ENCODE data around the gene METTL3. TPM values are rescaled to one million over a fixed set of nuclear protein-coding genes. Genes with fewer than 3 reads are reported as not detected.

METTL3 gene
- total and polyA plus RNA-seq, 2 of the 13 experiments (the other 11 are each of a cell fraction or from before 2014, with no cell fraction given) = 123 to 130 TPM

DNA sequence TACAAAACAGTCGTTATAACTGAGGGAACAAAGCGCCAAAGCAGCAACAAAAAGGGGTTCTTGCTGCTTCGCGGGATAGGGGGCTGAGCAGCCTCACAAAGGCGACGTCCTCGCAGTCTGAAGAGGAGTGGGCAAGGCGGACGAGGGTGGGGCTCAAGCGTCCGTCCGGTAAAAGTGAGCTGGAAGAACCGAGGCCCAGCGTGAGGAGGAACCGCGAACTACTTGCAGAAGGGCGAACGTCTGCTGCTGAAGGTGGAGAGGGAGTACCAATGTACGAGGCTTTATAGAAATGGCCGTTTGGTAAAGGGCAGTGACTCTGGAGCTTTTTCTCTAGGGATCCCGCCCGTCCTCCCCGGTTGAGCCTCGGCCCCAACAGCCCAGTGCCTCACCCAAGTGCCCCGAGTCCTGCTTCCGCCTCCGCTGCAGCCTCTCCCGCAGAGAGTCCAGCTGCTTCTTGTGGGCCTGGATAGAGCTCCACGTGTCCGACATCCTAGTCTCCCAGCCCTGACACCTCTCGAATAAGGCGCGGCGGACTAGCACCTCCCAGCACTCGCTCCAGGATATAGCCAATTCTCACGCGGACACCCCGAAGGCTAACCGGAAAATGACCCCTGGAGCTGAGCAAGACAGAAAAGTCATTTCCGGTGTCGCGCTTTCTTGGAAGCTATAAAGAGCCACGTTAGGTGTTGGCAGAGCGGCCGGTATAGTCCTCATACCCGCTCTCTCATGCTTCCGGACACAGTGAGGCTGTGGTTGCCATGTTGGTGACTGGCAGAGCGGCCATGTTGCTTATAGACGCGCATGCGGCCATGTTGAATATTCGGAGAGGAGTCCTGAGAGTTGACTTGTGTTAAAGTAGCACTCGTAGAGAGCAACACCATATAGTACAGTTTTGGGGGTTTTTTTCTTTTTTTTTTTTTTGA, at the start of gene METTL3 (continued):
- TF ChIP-seq, protein P1, sequence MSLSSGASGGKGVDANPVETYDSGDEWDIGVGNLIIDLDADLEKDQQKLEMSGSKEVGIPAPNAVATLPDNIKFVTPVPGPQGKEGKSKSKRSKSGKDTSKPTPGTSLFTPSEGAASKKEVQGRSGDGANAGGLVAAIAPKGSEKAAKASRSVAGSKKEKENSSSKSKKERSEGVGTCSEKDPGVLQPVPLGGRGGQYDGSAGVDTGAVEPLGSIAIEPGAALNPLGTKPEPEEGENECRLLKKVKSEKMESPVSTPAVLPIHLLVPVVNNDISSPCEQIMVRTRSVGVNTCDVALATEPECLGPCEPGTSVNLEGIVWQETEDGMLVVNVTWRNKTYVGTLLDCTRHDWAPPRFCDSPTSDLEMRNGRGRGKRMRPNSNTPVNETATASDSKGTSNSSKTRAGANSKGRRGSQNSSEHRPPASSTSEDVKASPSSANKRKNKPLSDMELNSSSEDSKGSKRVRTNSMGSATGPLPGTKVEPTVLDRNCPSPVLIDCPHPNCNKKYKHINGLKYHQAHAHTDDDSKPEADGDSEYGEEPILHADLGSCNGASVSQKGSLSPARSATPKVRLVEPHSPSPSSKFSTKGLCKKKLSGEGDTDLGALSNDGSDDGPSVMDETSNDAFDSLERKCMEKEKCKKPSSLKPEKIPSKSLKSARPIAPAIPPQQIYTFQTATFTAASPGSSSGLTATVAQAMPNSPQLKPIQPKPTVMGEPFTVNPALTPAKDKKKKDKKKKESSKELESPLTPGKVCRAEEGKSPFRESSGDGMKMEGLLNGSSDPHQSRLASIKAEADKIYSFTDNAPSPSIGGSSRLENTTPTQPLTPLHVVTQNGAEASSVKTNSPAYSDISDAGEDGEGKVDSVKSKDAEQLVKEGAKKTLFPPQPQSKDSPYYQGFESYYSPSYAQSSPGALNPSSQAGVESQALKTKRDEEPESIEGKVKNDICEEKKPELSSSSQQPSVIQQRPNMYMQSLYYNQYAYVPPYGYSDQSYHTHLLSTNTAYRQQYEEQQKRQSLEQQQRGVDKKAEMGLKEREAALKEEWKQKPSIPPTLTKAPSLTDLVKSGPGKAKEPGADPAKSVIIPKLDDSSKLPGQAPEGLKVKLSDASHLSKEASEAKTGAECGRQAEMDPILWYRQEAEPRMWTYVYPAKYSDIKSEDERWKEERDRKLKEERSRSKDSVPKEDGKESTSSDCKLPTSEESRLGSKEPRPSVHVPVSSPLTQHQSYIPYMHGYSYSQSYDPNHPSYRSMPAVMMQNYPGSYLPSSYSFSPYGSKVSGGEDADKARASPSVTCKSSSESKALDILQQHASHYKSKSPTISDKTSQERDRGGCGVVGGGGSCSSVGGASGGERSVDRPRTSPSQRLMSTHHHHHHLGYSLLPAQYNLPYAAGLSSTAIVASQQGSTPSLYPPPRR (CRISPR knock-in tag; IDR thresholded peaks at IDR 0.05; ENCODE audit: borderline replicate concordance) = peak; percentile 12; the same call in 1 of the 2 replicates
- peak; percentile 71; the same call in 1 of the 2 replicates for TF ChIP-seq ZSCAN9 (CRISPR knock-in tag; IDR thresholded peaks at IDR 0.05; ENCODE audit: borderline replicate concordance)
- no peak for TF ChIP-seq IKZF1 (IDR thresholded peaks at IDR 0.05)

DNA sequence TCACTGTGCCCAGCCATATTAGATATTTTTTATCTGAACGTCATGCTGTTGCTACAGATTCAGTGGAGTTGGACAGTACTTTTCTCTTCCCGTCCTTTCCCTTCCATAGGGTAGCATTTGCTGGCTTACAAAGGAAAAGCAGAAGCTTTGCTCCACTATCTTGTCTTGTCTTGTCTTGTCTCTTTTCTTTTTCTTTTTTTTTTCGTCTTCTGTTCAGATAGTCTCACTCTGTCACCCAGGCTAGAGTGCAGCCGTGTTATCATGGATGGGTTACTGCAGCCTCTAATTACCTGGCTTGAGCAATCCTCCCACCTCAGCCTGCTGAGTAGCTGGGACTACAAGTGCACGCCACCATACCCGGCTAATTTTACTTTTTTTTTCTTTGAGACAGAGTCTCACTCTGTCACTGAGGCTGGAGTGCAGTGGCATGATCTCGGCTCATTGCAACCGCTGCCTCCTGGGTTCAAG, 47.6 kb upstream of the METTL3 start:
- WGBS (ENCODE audit: low lambda C conversion rate) = 18% methylated on average over 8 of the region's 8 CpGs
- CTCF ChIA-PET (ENCODE audit: low intra/inter-chr PET ratio, low total read pairs) = interaction anchor here (1.1 to 4.7 kb wide), 3 partner anchors 61 to 102 kb away, joined by 3 to 104 read pairs (median 12); partner anchors contain the start of genes CHD8, RAB2B and TOX4
- intact Hi-C loops (cut with micrococcal nuclease; ENCODE audit: unreplicated experiment) = loop anchor here (10.0 kb wide), 2 partner anchors 174 to 324 kb away; partner anchors contain the start of gene SUPT16H
- Histone ChIP-seq H3K36me3 (replicated peaks in 1 of 2; ENCODE audit: control insufficient read depth in 1 of 2, insufficient read depth in 2 of 2, low read length in 2 of 2) (no peaks in the 10 kb centered on the region), H2AFZ (ENCODE audit: low read length) (no peak overlapping the region), H3K27ac (ENCODE audit: extremely low read length, insufficient read depth, low read length) (no peak overlapping the region), H3K4me2 (ENCODE audit: low read depth, low read length) (peak overlapping the region; percentile 67), H3K4me1 (ENCODE audit: insufficient read depth, low read length) (peaks cover 26% of the 10 kb centered on the region), H3K27me3 (ENCODE audit: control insufficient read depth in 1 of 2, insufficient read depth in 2 of 2, low read length in 2 of 2) (no peaks in the 10 kb centered on the region), H3K4me3 (replicated peaks in 1 of 3; ENCODE audit: insufficient read depth in 1 of 3, low read depth in 2 of 3, low read length in 3 of 3) (peak overlapping the region in 1 of 3 experiments; percentile 69; a peak in 1 of 6 replicates), H4K20me1 (ENCODE audit: insufficient read depth, low read length) (no peaks in the 10 kb centered on the region), H3K9ac (ENCODE audit: insufficient read depth, low read depth, low read length) (peak overlapping the region; percentile 38; the same call in 1 of the 2 replicates), H3K9me3 (ENCODE audit: low read length) (no peaks in the 10 kb centered on the region), H3K79me2 (ENCODE audit: insufficient read depth, low read length) (no peaks in the 10 kb centered on the region)
- no peak for FAIRE-seq
- no peak for DNase-seq (ENCODE audit: low spot score)
- in situ Hi-C loops (cut with HindIII; ENCODE audit: extremely low pct_ligation_motif_present, low pct_unique_long_range_greater_than_20kb) = loop anchor here (5.0 kb wide), 1 partner anchor 56 kb away; no protein-coding TSS in a partner anchor
- peak; percentile 41 for ATAC-seq
- POLR2A ChIA-PET = interaction anchor here (0.8 to 2.9 kb wide), 5 partner anchors 48 to 122 kb away, joined by 3 to 16 read pairs (median 3); partner anchors contain the start of genes CHD8 and METTL3
- no TSS peak for BruUV-seq (replicated peaks)
- peak; percentile 31; the same call in 1 of the 2 replicates for TF ChIP-seq CEBPB (IDR thresholded peaks at IDR 0.05; ENCODE audit: borderline replicate concordance, low read depth, low read length)
- no peak for TF ChIP-seq SETDB1 (CRISPR knock-in tag; IDR thresholded peaks at IDR 0.05; ENCODE audit: borderline replicate concordance)
- no peak for TF ChIP-seq NCOA5 (CRISPR knock-in tag; IDR thresholded peaks at IDR 0.05)
- TF ChIP-seq ZNF256 (CRISPR knock-in tag; conservative IDR thresholded peaks at IDR 0.05) = 0 out of 2 replicates have a peak, but pooled peaks have one; percentile 11
- no peak for TF ChIP-seq CBX5 (CRISPR knock-in tag; IDR thresholded peaks at IDR 0.05; ENCODE audit: borderline replicate concordance)
- TF ChIP-seq, protein P2, sequence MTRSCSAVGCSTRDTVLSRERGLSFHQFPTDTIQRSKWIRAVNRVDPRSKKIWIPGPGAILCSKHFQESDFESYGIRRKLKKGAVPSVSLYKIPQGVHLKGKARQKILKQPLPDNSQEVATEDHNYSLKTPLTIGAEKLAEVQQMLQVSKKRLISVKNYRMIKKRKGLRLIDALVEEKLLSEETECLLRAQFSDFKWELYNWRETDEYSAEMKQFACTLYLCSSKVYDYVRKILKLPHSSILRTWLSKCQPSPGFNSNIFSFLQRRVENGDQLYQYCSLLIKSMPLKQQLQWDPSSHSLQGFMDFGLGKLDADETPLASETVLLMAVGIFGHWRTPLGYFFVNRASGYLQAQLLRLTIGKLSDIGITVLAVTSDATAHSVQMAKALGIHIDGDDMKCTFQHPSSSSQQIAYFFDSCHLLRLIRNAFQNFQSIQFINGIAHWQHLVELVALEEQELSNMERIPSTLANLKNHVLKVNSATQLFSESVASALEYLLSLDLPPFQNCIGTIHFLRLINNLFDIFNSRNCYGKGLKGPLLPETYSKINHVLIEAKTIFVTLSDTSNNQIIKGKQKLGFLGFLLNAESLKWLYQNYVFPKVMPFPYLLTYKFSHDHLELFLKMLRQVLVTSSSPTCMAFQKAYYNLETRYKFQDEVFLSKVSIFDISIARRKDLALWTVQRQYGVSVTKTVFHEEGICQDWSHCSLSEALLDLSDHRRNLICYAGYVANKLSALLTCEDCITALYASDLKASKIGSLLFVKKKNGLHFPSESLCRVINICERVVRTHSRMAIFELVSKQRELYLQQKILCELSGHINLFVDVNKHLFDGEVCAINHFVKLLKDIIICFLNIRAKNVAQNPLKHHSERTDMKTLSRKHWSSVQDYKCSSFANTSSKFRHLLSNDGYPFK (CRISPR knock-in tag; IDR thresholded peaks at IDR 0.05; ENCODE audit: borderline replicate concordance) = no peak
- TF ChIP-seq ZNF607 (CRISPR knock-in tag; IDR thresholded peaks at IDR 0.05; ENCODE audit: borderline replicate concordance) = no peak; the same call in 1 of the 2 replicates
- TF ChIP-seq SUZ12 (IDR thresholded peaks at IDR 0.05; ENCODE audit: low read depth, low read length) = no peak
- TF ChIP-seq ZNF816 (CRISPR knock-in tag; IDR thresholded peaks at IDR 0.05; ENCODE audit: borderline replicate concordance) = peak; percentile 12; the same call in 1 of the 2 replicates
- TF ChIP-seq ZNF350 (CRISPR knock-in tag; IDR thresholded peaks at IDR 0.05; ENCODE audit: borderline replicate concordance, low read depth) = 0 out of 2 replicates have a peak, but pooled peaks have one; percentile 26
